Sigmoid colon (tissue), 4 donors: ENCODE measurements around the gene CHMP4A.

Experiments used
- CTCF ChIP-seq, 4 experiments: fragments of 450-650 bp in 3 of 4; fragments of 200-600 bp in 1 of 4; IDR thresholded peaks; one replicate each; pipeline ENCODE4 v1.5.1; 2016 to 2019; ENCODE audit warnings: antibody characterized with exemption in 4 of 4, mild to moderate bottlenecking in 3 of 4, moderate library complexity in 2 of 4
- POLR2A ChIP-seq, 2 donors: fragments of 450-650 bp; IDR thresholded peaks; one replicate each; pipeline ENCODE4 v1.6.1; 2016; ENCODE audit warnings: antibody characterized with exemption in 2 of 2, mild to moderate bottlenecking in 2 of 2, moderate library complexity in 2 of 2
- POLR2AphosphoS5 ChIP-seq, 4 donors: sonication (generic); formaldehyde crosslinking; IDR thresholded peaks; one replicate each; pipeline ENCODE4 v1.6.1; 2017; ENCODE audit warnings: antibody characterized with exemption in 4 of 4

DNA sequence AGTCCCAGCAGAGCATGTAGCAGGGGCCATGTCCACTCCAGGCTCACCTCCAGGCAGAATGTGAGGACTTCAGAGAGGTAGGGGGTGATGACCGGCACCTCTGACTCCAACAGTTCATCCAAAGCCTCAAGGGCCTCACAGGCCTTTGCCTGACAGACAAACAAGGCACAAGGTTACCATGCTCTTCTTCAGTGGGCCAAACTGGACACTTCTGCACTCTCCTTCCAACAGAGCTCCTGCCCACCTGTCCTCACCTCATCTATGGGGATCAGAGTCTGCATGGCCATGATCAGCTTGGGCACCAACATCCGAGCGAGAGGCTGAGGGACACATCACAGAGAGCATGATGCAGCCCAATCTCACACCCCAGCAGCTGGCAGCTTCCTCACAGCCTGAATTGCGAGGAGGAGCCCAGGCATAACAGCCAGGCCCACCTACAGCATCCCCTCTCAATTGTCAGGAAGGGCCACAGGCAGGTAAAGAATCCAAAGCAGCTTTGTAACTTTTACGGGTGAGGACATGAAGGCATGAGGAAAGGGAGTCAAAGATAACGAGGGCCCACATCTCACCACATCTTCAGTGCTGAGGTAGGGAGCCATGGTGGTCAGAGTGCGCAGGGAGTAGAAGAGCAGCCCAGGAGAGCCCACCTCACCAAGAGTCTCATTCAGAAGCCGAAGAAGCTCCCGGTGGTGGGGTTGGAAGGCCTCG is 26.3 kb downstream of the CHMP4A start:
- no peak for TF ChIP-seq CTCF (IDR thresholded peaks at IDR 0.05)
- TF ChIP-seq POLR2A (IDR thresholded peaks at IDR 0.05): no peak
- TF ChIP-seq POLR2AphosphoS5 (IDR thresholded peaks at IDR 0.05): no peak
